Measurements from ENCODE around the gene PAX9.

DNA sequence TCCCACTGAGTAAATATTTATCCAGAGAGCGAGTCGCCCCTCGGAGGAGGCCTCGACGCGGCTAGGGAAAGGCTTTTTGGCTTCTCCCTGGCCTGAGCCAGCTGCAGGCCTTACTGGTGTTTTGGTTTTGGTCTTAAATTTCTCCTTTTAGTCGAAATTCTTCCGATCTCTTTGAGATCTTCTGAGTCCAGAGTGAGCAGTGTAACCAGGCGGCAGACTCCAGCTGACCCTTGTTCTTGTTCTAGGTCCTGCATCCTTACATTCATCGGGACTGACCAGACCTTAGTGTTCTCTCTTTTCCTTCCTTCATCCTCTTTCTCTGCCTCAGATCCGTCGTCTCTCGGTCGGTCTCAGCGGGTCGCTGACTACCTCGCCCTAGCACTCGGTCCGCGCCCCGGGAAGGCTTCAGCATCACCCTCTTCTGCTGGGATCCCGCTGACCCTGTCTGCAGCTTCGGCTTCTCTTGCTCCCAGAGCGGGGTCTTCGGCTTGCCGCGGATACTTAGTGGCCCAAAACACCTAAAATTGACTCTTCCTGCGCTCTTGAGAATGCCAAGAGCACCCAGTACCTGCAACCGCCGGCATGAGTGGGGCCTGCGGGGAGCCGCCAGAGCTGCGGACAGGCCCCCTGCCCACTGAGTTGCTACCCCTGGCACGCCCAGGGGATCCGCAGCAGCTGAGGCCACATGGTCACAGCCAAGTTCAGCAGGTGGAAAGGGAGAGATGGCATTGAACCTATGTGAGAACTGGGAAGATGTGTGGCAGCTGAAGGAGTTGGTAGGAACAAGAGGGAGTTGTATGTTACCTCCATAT lies 2.4 kb upstream of the PAX9 start:
- TF ChIP-seq, protein P1, sequence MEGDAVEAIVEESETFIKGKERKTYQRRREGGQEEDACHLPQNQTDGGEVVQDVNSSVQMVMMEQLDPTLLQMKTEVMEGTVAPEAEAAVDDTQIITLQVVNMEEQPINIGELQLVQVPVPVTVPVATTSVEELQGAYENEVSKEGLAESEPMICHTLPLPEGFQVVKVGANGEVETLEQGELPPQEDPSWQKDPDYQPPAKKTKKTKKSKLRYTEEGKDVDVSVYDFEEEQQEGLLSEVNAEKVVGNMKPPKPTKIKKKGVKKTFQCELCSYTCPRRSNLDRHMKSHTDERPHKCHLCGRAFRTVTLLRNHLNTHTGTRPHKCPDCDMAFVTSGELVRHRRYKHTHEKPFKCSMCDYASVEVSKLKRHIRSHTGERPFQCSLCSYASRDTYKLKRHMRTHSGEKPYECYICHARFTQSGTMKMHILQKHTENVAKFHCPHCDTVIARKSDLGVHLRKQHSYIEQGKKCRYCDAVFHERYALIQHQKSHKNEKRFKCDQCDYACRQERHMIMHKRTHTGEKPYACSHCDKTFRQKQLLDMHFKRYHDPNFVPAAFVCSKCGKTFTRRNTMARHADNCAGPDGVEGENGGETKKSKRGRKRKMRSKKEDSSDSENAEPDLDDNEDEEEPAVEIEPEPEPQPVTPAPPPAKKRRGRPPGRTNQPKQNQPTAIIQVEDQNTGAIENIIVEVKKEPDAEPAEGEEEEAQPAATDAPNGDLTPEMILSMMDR (IDR thresholded peaks at IDR 0.05; ENCODE audit: insufficient read depth, low read length, poor library complexity, severe bottlenecking) = no peak
- no peak for TF ChIP-seq EZH2phosphoT487 (conservative IDR thresholded peaks at IDR 0.05; ENCODE audit: low read length)

Measured in SU-DHL-6 (cell line).